ENCODE measurements around the gene RASA2. TPM values are rescaled to one million over a fixed set of nuclear protein-coding genes. Genes with fewer than 3 reads are reported as not detected.

RASA2 gene
- total RNA-seq, 4 donors from 2014 or later: 22.3 to 43.7 (median 33.6) TPM

DNA sequence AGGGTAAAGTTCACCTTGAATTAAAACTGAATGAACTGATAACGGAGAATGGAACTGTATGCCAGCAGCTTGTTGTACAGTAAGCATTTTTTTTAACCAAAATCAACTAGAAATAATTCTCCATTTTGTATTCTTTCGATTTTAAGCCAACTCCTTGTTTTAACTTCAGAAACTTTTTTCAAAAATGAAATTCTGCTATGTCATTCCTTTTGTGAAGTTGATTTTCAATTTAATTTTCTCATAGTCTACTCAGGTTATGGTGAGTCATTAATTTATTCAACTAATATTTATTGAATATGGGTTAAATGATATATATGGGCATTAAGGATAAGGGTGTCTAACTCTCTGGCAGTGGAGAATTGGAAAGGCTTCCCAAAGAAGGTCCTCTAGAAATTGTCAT lies 53.7 kb downstream of the RASA2 start:
- H3K4me3 ChIP-seq: no peak overlapping the region
- H3K36me3 ChIP-seq: peaks cover 0 to 11% (median 0%) of the 10 kb centered on the region in 3 donors
- H3K4me1 ChIP-seq: no peaks in the 10 kb centered on the region
- H3K27ac ChIP-seq: no peak overlapping the region
- no peaks in the 10 kb centered on the region for H3K27me3 ChIP-seq
- TF ChIP-seq, protein P1, sequence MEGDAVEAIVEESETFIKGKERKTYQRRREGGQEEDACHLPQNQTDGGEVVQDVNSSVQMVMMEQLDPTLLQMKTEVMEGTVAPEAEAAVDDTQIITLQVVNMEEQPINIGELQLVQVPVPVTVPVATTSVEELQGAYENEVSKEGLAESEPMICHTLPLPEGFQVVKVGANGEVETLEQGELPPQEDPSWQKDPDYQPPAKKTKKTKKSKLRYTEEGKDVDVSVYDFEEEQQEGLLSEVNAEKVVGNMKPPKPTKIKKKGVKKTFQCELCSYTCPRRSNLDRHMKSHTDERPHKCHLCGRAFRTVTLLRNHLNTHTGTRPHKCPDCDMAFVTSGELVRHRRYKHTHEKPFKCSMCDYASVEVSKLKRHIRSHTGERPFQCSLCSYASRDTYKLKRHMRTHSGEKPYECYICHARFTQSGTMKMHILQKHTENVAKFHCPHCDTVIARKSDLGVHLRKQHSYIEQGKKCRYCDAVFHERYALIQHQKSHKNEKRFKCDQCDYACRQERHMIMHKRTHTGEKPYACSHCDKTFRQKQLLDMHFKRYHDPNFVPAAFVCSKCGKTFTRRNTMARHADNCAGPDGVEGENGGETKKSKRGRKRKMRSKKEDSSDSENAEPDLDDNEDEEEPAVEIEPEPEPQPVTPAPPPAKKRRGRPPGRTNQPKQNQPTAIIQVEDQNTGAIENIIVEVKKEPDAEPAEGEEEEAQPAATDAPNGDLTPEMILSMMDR (IDR thresholded peaks at IDR 0.05): no peak
- no peak for TF ChIP-seq POLR2A (IDR thresholded peaks at IDR 0.05)
- no peak for DNase-seq
- no peaks in the 10 kb centered on the region for H3K9me3 ChIP-seq

DNA sequence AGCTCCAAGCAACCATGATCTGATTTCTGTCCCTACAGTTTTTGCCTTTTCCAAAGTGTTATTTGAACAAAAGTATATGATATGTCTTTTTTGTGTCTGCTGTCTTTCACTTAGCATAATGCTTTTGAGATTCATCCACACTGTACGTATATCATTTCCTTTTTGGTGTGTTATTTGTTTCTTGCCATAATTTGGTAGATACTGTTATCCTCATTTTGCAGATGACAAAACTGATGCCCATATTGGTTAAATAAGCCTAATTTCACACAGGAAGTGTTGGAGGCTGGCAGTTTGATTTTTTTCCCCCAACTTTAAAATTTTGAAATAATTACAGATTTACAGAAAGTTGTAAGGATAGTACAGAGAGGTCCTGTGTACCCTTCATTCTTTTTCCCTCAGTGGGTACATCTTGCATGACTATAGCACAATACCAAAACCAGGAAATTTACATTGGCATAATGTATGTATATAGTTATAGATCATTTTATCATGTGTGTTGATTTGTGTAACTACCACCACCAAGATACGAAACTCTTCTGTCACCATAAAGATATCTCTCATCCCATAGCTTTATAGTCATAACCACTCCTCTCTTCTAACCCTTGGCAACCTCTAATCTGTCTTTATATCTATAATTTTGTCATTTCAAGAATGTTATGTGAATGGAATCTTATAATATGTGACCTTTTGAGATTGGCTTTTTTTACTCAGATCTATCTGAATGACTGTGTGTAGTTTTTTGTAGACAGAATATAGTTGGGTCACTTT lies 55.6 kb downstream of the RASA2 start:
- TF ChIP-seq, protein P1 (IDR thresholded peaks at IDR 0.05): no peak
- DNase-seq: no peak
- no peaks in the 10 kb centered on the region for H3K27me3 ChIP-seq
- no peak overlapping the region for H3K27ac ChIP-seq
- no peaks in the 10 kb centered on the region for H3K4me1 ChIP-seq
- no peak overlapping the region for H3K4me3 ChIP-seq
- H3K36me3 ChIP-seq: no peaks in the 10 kb centered on the region
- no peaks in the 10 kb centered on the region for H3K9me3 ChIP-seq

DNA sequence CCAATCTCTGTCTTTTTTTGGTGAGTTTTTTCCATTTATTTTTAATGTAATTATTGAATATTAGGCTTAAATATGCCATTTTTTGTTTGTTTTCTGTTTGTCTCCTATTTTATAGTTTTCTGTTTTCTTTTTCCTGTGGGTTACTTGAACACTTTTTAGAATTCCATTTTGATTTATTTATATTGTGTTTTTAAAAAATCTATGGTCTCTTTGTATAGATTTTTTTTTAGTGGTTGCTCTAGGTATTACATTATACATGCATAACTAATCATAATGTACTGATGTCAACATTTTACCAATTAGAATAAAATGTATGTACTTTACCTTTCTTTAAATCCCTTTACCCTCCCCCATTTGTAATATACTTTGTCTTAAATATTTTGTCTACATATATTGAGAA lies 56.2 kb downstream of the RASA2 start:
- Histone ChIP-seq H3K27ac (no peak overlapping the region), H3K4me1 (no peaks in the 10 kb centered on the region), H3K9me3 (no peaks in the 10 kb centered on the region), H3K36me3 (no peaks in the 10 kb centered on the region), H3K27me3 (no peaks in the 10 kb centered on the region), H3K4me3 (no peak overlapping the region)
- no peak for TF ChIP-seq POLR2A (IDR thresholded peaks at IDR 0.05)
- TF ChIP-seq, protein P1 (IDR thresholded peaks at IDR 0.05): peak in 2 of 6 experiments; percentile 11 to 15
- no peak for DNase-seq

DNA sequence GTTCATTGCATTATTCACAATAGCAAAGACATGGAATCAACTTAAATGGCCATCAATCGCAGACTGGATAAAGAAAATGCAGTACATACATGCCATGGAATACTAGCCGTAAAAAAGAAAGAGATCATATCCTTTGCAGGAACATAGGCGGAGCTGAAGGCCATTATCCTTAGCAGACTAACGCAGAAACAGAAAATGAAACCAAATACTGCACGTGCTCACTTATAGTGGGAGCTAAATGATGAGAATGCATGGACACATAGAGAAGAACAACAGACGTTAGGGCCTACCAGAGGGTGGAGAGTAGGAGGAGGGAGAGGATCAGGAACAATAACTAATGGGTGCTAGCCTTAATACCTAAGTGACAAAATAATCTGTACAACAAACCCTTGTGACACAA lies 57.9 kb downstream of the RASA2 start:
- Histone ChIP-seq H3K27ac (peak overlapping the region in 2 of 4 donors; percentile 12 to 41), H3K9me3 (no peaks in the 10 kb centered on the region), H3K36me3 (no peaks in the 10 kb centered on the region), H3K4me1 (no peaks in the 10 kb centered on the region), H3K4me3 (no peak overlapping the region), H3K27me3 (no peaks in the 10 kb centered on the region)
- DNase-seq: no peak
- TF ChIP-seq, protein P1 (IDR thresholded peaks at IDR 0.05): peak in 1 of 6 experiments; percentile 16
- TF ChIP-seq POLR2A (IDR thresholded peaks at IDR 0.05): no peak

DNA sequence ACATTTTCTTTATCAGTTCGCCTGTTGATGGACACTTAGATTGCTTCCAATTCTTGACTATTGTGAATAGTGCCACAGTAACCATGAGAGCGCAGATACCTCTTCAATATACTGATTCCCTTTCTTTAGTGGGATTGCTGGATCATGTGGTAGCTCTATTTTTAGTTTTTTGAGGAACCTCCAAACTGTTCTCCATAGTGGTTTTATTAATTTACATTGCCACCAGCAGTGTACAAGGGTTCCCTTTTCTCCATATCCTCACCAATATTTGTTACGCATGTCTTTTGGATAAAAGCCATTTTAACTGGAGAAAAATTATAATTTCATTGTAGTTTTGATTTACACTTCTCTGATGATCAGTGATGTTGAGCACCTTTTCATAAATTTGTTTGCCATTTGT lies 59.3 kb downstream of the RASA2 start:
- Histone ChIP-seq H3K4me3 (no peak overlapping the region), H3K36me3 (peaks cover 0 to 5% (median 0%) of the 10 kb centered on the region in 3 donors), H3K27ac (no peak overlapping the region), H3K27me3 (no peaks in the 10 kb centered on the region), H3K9me3 (no peaks in the 10 kb centered on the region), H3K4me1 (no peaks in the 10 kb centered on the region)
- TF ChIP-seq POLR2A (IDR thresholded peaks at IDR 0.05): no peak
- TF ChIP-seq, protein P1 (IDR thresholded peaks at IDR 0.05): no peak
- DNase-seq: no peak
